Measurements from ENCODE around the gene MCU.

DNA sequence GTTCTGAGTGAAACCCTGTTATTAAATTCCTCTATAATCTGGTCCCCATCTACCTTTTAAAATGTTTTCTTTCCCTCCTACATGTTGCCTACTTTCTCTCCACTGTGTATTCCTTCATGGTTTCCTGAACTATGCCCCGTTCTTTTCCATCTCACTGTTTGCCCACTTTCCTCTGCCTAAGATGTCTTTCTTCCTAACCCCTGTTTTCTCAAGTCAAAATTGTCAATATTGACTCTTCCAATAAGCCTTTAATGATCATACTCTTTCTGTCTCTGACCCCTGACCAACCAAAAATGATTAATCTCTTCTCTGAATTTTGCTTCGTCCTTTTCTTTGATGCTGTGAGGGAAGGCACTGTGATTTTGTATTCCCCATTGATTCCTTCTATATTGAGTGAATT is 171.0 kb downstream of the MCU start:
- TF ChIP-seq, protein P1, sequence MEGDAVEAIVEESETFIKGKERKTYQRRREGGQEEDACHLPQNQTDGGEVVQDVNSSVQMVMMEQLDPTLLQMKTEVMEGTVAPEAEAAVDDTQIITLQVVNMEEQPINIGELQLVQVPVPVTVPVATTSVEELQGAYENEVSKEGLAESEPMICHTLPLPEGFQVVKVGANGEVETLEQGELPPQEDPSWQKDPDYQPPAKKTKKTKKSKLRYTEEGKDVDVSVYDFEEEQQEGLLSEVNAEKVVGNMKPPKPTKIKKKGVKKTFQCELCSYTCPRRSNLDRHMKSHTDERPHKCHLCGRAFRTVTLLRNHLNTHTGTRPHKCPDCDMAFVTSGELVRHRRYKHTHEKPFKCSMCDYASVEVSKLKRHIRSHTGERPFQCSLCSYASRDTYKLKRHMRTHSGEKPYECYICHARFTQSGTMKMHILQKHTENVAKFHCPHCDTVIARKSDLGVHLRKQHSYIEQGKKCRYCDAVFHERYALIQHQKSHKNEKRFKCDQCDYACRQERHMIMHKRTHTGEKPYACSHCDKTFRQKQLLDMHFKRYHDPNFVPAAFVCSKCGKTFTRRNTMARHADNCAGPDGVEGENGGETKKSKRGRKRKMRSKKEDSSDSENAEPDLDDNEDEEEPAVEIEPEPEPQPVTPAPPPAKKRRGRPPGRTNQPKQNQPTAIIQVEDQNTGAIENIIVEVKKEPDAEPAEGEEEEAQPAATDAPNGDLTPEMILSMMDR (IDR thresholded peaks at IDR 0.05), result no peak
- TF ChIP-seq POLR2A (IDR thresholded peaks at IDR 0.05), result no peak
- TF ChIP-seq EP300 (IDR thresholded peaks at IDR 0.05), result no peak

All from stomach (tissue), 4 donors.